Measurements from ENCODE around the gene SH3RF1. TPM values are rescaled to one million over a fixed set of nuclear protein-coding genes. Genes with fewer than 3 reads are reported as not detected.

The SH3RF1 gene
- total and polyA plus RNA-seq, 2 experiments from 2014 or later = 7.8 to 12.4 TPM

GRCh38 chr4:169272265-169272886, 1.6 kb upstream of the SH3RF1 start:
- H3K36me3 ChIP-seq (ENCODE audit: insufficient read depth) = no peaks in the 10 kb centered on the region
- ATAC-seq (no peak), DNase-seq (ENCODE audit: low spot score) (no peak)
- peaks cover 26% of the 10 kb centered on the region for H3K79me2 ChIP-seq (replicated peaks; ENCODE audit: insufficient read depth)
- H3K9me2 ChIP-seq (ENCODE audit: insufficient read depth) = no peaks in the 10 kb centered on the region
- H3K4me1 Mint-ChIP-seq = peaks cover 31% of the 10 kb centered on the region
- no peak overlapping the region for H3K27ac ChIP-seq (ENCODE audit: low read depth)
- no peak overlapping the region for H2AFZ ChIP-seq
- peak overlapping the region; percentile 84; the same call in 2 of the 3 replicates for H3K4me3 Mint-ChIP-seq
- no peaks in the 10 kb centered on the region for H3K9me3 Mint-ChIP-seq
- H3K4me2 ChIP-seq = peak overlapping the region; percentile 93
- H4K20me1 ChIP-seq (replicated peaks; ENCODE audit: insufficient read depth) = no peaks in the 10 kb centered on the region
- no peaks in the 10 kb centered on the region; the same call in 2 of the 3 replicates for H3K36me3 Mint-ChIP-seq (ENCODE audit: low read depth)
- H3K4me1 ChIP-seq (ENCODE audit: insufficient read depth) = peaks cover 33% of the 10 kb centered on the region
- no peak overlapping the region for H3K27ac Mint-ChIP-seq
- no peak for TF ChIP-seq REST (IDR thresholded peaks at IDR 0.05; ENCODE audit: unreplicated experiment)
- TF ChIP-seq STAT1 (IDR thresholded peaks at IDR 0.05; ENCODE audit: unreplicated experiment) = no peak
- no peak for TF ChIP-seq ZNF462 (CRISPR knock-in tag; IDR thresholded peaks at IDR 0.05)
- TF ChIP-seq EZH2 (IDR thresholded peaks at IDR 0.05; ENCODE audit: low read depth, unreplicated experiment) = no peak
- H3K4me3 ChIP-seq = peak overlapping the region; percentile 82
- peaks cover 4% of the 10 kb centered on the region for H3K27me3 ChIP-seq (ENCODE audit: insufficient read depth)
- peaks cover 5% of the 10 kb centered on the region; the same call in 1 of the 2 replicates for H3F3A ChIP-seq (replicated peaks; ENCODE audit: low read depth)
- H3K27me3 Mint-ChIP-seq (ENCODE audit: insufficient read depth, low read depth, poor library complexity) = peaks cover 5% of the 10 kb centered on the region

Data from GM23338 (cell line).